Loucy (cell line): Measurements from ENCODE around the gene SLC6A18.

Experiments used
- H2AFZ ChIP-seq: fragments of 200-600 bp; sonication (generic); 2 replicates; pipeline ENCODE4 v1.6.0; 2016; ENCODE audit warnings: antibody characterized with exemption, mild to moderate bottlenecking, low read length, moderate library complexity
- H3F3A ChIP-seq: fragments of 200-600 bp; 2 replicates; pipeline ENCODE4 v1.6.0; 2016; ENCODE audit warnings: antibody characterized with exemption, low read depth, mild to moderate bottlenecking
- H3K27me3 ChIP-seq: fragments of 200-600 bp; sonication (generic); 2 replicates; pipeline ENCODE4 v1.6.1; 2014; ENCODE audit warnings: low read length, mild to moderate bottlenecking; ENCODE audit not compliant: insufficient read depth, poor library complexity, severe bottlenecking
- H3K36me3 ChIP-seq: fragments of 200-600 bp; sonication (generic); 2 replicates; pipeline ENCODE4 v1.6.1; 2016; ENCODE audit warnings: low read length; ENCODE audit not compliant: insufficient read depth
- H3K4me1 ChIP-seq: fragments of 200-600 bp; sonication (generic); 2 replicates; pipeline ENCODE4 v1.5.1; 2014; ENCODE audit warnings: low read length, mild to moderate bottlenecking; ENCODE audit not compliant: insufficient read depth, poor library complexity, severe bottlenecking
- H3K4me2 ChIP-seq: fragments of 200-600 bp; sonication (generic); 2 replicates; pipeline ENCODE4 v1.6.0; 2014; ENCODE audit warnings: antibody characterized with exemption, low read length, low read depth, mild to moderate bottlenecking; ENCODE audit not compliant: poor library complexity, severe bottlenecking
- H3K4me3 ChIP-seq: fragments of 200-600 bp; sonication (generic); 2 replicates; pipeline ENCODE4 v1.5.1; 2014; ENCODE audit warnings: low read length, mild to moderate bottlenecking, mixed read lengths; ENCODE audit not compliant: poor library complexity, severe bottlenecking
- H3K79me2 ChIP-seq: fragments of 200-600 bp; sonication (generic); 2 replicates; pipeline ENCODE4 v1.6.1; 2014; ENCODE audit warnings: low read length; ENCODE audit not compliant: insufficient read depth
- H3K9ac ChIP-seq: fragments of 200-600 bp; sonication (generic); 2 replicates; pipeline ENCODE4 v1.6.0; 2014; ENCODE audit warnings: mild to moderate bottlenecking, low read depth, low read length, moderate library complexity; ENCODE audit not compliant: poor library complexity, severe bottlenecking
- H3K9me2 ChIP-seq: fragments of 200-600 bp; sonication (generic); replicated peaks from 2 replicates; pipeline ENCODE4 v1.6.1; 2016; ENCODE audit warnings: low read depth, low read length, mixed read lengths
- H3K9me3 ChIP-seq: fragments of 200-600 bp; sonication (generic); 2 replicates; pipeline ENCODE4 v1.6.1; 2014; ENCODE audit warnings: mild to moderate bottlenecking, antibody characterized with exemption, low read length, low read depth; ENCODE audit not compliant: insufficient read depth
- H4K20me1 ChIP-seq: fragments of 200-600 bp; sonication (generic); 2 replicates; pipeline ENCODE4 v1.6.0; 2014; ENCODE audit warnings: antibody characterized with exemption, low read length, mild to moderate bottlenecking; ENCODE audit not compliant: insufficient read depth, poor library complexity, severe bottlenecking
- EZH2phosphoT487 ChIP-seq: fragments of 200-600 bp; IDR thresholded peaks from 2 replicates; pipeline ENCODE4 v1.6.1; 2018; ENCODE audit warnings: antibody characterized with exemption, mild to moderate bottlenecking, moderate library complexity, borderline replicate concordance
- TF ChIP-seq, protein P1 (sequence below): fragments of 200-600 bp; sonication (generic); conservative IDR thresholded peaks from 2 replicates; pipeline ENCODE4 v1.5.1; 2014; ENCODE audit warnings: mild to moderate bottlenecking, antibody characterized with exemption, low read length

SLC6A18 gene

DNA sequence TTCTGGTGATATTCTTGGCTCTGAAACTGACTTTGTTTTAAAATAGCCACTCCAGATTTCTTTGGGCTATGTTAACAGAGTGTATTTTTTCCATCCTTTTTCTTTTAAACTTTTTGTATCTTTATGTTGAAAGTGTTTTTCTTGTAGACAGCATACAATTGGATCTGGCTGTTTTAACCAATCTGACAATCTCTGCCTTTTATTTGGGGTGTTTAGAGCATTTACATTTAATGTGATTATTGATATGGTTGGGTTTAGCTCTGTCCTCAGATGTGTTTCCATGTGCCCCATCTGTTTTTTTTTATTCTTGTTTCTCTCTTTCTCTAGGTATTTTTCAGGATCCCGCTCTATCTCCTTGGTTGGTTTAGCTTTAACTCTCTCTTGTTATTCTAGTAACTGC lies 10.7 kb downstream of the SLC6A18 start:
- Histone ChIP-seq H3K79me2 (no peaks in the 10 kb centered on the region), H2AFZ (no peak overlapping the region), H3F3A (no peaks in the 10 kb centered on the region), H3K4me1 (peaks cover 11% of the 10 kb centered on the region), H3K36me3 (no peaks in the 10 kb centered on the region), H3K4me2 (no peak overlapping the region), H3K9me3 (peaks cover 4% of the 10 kb centered on the region; the same call in 1 of the 2 replicates), H3K4me3 (no peak overlapping the region), H4K20me1 (no peaks in the 10 kb centered on the region), H3K27me3 (no peaks in the 10 kb centered on the region), H3K9ac (no peak overlapping the region), H3K9me2 (no peaks in the 10 kb centered on the region)
- TF ChIP-seq, protein P1, sequence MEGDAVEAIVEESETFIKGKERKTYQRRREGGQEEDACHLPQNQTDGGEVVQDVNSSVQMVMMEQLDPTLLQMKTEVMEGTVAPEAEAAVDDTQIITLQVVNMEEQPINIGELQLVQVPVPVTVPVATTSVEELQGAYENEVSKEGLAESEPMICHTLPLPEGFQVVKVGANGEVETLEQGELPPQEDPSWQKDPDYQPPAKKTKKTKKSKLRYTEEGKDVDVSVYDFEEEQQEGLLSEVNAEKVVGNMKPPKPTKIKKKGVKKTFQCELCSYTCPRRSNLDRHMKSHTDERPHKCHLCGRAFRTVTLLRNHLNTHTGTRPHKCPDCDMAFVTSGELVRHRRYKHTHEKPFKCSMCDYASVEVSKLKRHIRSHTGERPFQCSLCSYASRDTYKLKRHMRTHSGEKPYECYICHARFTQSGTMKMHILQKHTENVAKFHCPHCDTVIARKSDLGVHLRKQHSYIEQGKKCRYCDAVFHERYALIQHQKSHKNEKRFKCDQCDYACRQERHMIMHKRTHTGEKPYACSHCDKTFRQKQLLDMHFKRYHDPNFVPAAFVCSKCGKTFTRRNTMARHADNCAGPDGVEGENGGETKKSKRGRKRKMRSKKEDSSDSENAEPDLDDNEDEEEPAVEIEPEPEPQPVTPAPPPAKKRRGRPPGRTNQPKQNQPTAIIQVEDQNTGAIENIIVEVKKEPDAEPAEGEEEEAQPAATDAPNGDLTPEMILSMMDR = no peak
- TF ChIP-seq EZH2phosphoT487 = no peak

DNA sequence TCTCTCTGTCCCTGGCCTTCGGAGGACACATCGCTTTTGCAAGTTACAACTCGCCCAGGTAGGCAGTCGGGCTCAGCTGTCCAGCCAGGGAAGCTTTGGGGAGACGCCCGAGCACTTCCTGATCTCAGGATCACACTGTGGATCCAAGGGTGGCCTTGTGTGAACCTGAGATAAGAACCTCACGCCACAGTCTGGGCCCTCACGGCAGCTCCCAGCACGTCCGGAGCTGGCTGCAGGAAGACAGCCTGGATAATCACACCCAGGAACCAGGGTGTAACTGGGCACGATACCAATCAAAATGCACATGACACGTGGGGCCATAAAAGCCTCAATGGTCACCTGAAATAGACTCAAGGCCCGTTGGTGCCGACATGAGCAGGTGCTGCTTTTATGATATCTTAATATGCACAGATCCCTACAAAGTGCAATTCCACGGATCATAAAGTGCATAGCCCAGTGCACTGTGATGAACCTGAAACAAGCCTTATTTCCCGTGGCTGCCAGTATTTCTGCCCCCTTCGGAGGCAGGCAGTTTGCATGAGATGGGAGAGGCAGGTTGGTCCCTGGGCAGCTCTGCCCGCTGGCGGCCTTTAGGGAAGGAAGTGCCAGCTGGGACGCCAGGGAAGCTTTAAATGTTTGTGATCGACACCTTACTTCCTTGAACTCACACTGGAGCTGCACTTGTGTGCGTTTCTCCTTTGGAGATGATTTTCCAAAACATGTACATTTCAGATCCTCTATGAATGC lies 14.5 kb downstream of the SLC6A18 start:
- TF ChIP-seq EZH2phosphoT487 = no peak
- TF ChIP-seq, protein P1 = no peak
- no peaks in the 10 kb centered on the region for H3K36me3 ChIP-seq
- H3K4me2 ChIP-seq = no peak overlapping the region
- H3K4me3 ChIP-seq = no peak overlapping the region
- no peaks in the 10 kb centered on the region for H3K79me2 ChIP-seq
- H2AFZ ChIP-seq = no peak overlapping the region
- H3F3A ChIP-seq = no peaks in the 10 kb centered on the region
- H3K9me3 ChIP-seq = peaks cover 4% of the 10 kb centered on the region; the same call in 1 of the 2 replicates
- H3K9ac ChIP-seq = no peak overlapping the region
- H3K9me2 ChIP-seq = no peaks in the 10 kb centered on the region
- no peaks in the 10 kb centered on the region for H3K4me1 ChIP-seq
- no peaks in the 10 kb centered on the region for H3K27me3 ChIP-seq
- H4K20me1 ChIP-seq = no peaks in the 10 kb centered on the region

DNA sequence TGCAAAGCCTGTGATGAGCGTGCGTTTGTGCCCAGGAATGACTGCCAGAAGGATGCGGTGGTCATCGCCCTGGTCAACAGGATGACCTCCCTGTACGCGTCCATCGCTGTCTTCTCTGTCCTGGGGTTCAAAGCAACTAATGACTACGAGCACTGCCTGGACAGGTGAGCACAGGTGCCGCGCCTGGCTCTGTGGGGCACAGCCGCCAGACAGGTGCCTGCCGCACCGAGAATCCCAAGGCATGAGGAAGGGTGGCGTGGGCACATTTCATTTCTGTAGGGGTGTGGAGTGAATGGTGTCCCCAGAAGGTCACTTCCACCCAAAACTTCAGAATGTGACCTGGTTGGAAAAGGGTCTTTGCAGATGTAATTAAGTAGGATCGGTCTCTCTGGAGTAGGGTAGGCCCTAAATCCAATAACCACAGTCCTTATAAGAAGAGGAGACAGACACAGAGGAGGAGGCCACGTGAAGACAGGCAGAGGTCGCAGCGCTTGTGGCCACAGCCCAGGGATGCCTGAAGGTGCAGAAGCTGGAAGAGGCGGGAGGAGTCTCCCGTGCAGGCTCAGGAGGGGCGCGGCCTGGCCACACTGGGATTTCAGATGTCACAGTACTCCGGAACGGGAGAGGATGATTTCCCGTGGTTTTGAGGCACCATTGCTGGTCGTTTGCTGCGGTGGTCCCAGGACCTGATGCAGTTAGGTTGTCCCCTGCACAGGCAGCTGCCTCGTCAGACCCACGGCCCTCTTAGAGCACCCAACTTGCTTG lies 15.5 kb downstream of the SLC6A18 start:
- H3F3A ChIP-seq = no peaks in the 10 kb centered on the region
- TF ChIP-seq, protein P1 = no peak
- no peak for TF ChIP-seq EZH2phosphoT487
- H3K36me3 ChIP-seq = no peaks in the 10 kb centered on the region
- no peaks in the 10 kb centered on the region for H3K27me3 ChIP-seq
- H3K4me3 ChIP-seq = no peak overlapping the region
- no peaks in the 10 kb centered on the region for H3K9me2 ChIP-seq
- H3K4me1 ChIP-seq = no peaks in the 10 kb centered on the region
- no peaks in the 10 kb centered on the region for H3K79me2 ChIP-seq
- no peaks in the 10 kb centered on the region for H4K20me1 ChIP-seq
- no peak overlapping the region for H3K9ac ChIP-seq
- H3K4me2 ChIP-seq = no peak overlapping the region
- H2AFZ ChIP-seq = no peak overlapping the region
- H3K9me3 ChIP-seq = no peaks in the 10 kb centered on the region
